Neural cell (in vitro differentiated cells): ENCODE measurements around the gene WDR77. TPM values are rescaled to one million over a fixed set of nuclear protein-coding genes. Genes with fewer than 3 reads are reported as not detected.

ENCODE experiments used
- H2AFZ ChIP-seq: fragments of 200-600, 300-800 bp; sonication (generic), shearing (Covaris generic); 2 replicates; pipeline ENCODE4 v1.6.0; 2014; ENCODE audit warnings: low read depth, mild to moderate bottlenecking, antibody characterized with exemption, low read length, moderate library complexity
- H3F3A ChIP-seq: fragments of 200-600 bp; shearing (Covaris generic); 2 replicates; pipeline ENCODE4 v1.6.1; 2016; ENCODE audit warnings: mild to moderate bottlenecking, moderate library complexity, mixed read lengths, antibody characterized with exemption, low read length; ENCODE audit not compliant: insufficient read depth, poor library complexity, severe bottlenecking
- H3K27ac ChIP-seq: fragments of 200-600, 300-800 bp; sonication (generic), shearing (Covaris generic); 2 replicates; pipeline ENCODE4 v1.5.1; 2014; ENCODE audit warnings: mild to moderate bottlenecking, low read length, moderate library complexity
- H3K27me3 ChIP-seq: fragments of 300-800, 200-600 bp; sonication (generic), shearing (Covaris generic); 2 replicates; pipeline ENCODE4 v1.6.0; 2014; ENCODE audit warnings: mild to moderate bottlenecking, low read depth, low read length, moderate library complexity; ENCODE audit not compliant: insufficient read depth
- H3K36me3 ChIP-seq: fragments of 300-800, 200-600 bp; sonication (generic), shearing (Covaris generic); 2 replicates; pipeline ENCODE4 v1.5.1; 2014; ENCODE audit warnings: mild to moderate bottlenecking, antibody characterized with exemption, low read length, moderate library complexity; ENCODE audit not compliant: insufficient read depth
- H3K4me2 ChIP-seq: fragments of 300-800, 200-600 bp; sonication (generic), shearing (Covaris generic); 2 replicates; pipeline ENCODE4 v1.6.0; 2014; ENCODE audit warnings: mild to moderate bottlenecking, low read length
- H3K4me3 ChIP-seq: fragments of 300-800, 200-600 bp; sonication (generic), shearing (Covaris generic); 2 replicates; pipeline ENCODE4 v1.5.1; 2014; ENCODE audit warnings: mild to moderate bottlenecking, low read length, moderate library complexity
- H3K79me2 ChIP-seq: fragments of 200-600 bp; shearing (Covaris generic); replicated peaks from 2 replicates; pipeline ENCODE4 v1.6.0; 2014; ENCODE audit warnings: mild to moderate bottlenecking, low read length, moderate library complexity; ENCODE audit not compliant: insufficient read depth
- H3K9ac ChIP-seq: fragments of 300-800, 200-600 bp; sonication (generic), shearing (Covaris generic); 2 replicates; pipeline ENCODE4 v1.6.1; 2016; ENCODE audit warnings: mild to moderate bottlenecking, low read length, mixed read lengths
- H3K9me2 ChIP-seq: fragments of 200-600 bp; shearing (Covaris generic); 2 replicates; pipeline ENCODE4 v1.6.1; 2016; ENCODE audit warnings: mild to moderate bottlenecking, low read length, mixed read lengths; ENCODE audit not compliant: insufficient read depth
- H3K9me3 ChIP-seq: fragments of 200-600, 300-800 bp; sonication (generic), shearing (Covaris generic); 2 replicates; pipeline ENCODE4 v1.6.1; 2016; ENCODE audit warnings: mild to moderate bottlenecking, mixed run types, low read length, moderate library complexity, mixed read lengths
- H4K20me1 ChIP-seq: fragments of 200-600 bp; shearing (Covaris generic); 2 replicates; pipeline ENCODE4 v1.6.1; 2016; ENCODE audit warnings: mild to moderate bottlenecking, mixed run types; ENCODE audit not compliant: insufficient read depth
- EP300 ChIP-seq: fragments of 450-650 bp; conservative IDR thresholded peaks from 2 replicates; pipeline ENCODE4 v1.6.1; 2014; ENCODE audit warnings: antibody characterized with exemption, mild to moderate bottlenecking, moderate library complexity; ENCODE audit not compliant: poor library complexity, severe bottlenecking
- EZH2 ChIP-seq: fragments of 200-600, 300-800 bp; shearing (Covaris generic), sonication (generic); IDR thresholded peaks from 2 replicates; pipeline ENCODE4 v1.6.1; 2014; ENCODE audit warnings: antibody characterized with exemption, low read length, borderline replicate concordance, mild to moderate bottlenecking; ENCODE audit not compliant: insufficient read depth, poor library complexity, severe bottlenecking
- MXI1 ChIP-seq: fragments of 450-650 bp; conservative IDR thresholded peaks from 2 replicates; pipeline ENCODE4 v1.6.1; 2014; ENCODE audit warnings: antibody characterized with exemption, mild to moderate bottlenecking; ENCODE audit not compliant: poor library complexity, severe bottlenecking
- POLR2AphosphoS5 ChIP-seq: IDR thresholded peaks from 2 replicates; pipeline ENCODE4 v1.6.1; 2012
- RAD21 ChIP-seq: fragments of 450-650 bp; conservative IDR thresholded peaks from 2 replicates; pipeline ENCODE4 v1.6.1; 2014; ENCODE audit warnings: antibody characterized with exemption, mild to moderate bottlenecking, moderate library complexity
- SMC3 ChIP-seq: fragments of 450-650 bp; conservative IDR thresholded peaks from 2 replicates; pipeline ENCODE4 v1.6.1; 2014; ENCODE audit warnings: antibody characterized with exemption, mild to moderate bottlenecking, moderate library complexity; ENCODE audit not compliant: poor library complexity
- TAF1 ChIP-seq: IDR thresholded peaks from 2 replicates; pipeline ENCODE4 v1.6.1; 2012; ENCODE audit warnings: low read depth
- polyA plus RNA-seq: library from polyadenylated mRNA; depleted of rRNA; stranded (reverse); fragments of >200 nt; gene quantifications from 2 replicates; pipeline ENCODE4 v1.2.3, GENCODE V29; 2014
- TF ChIP-seq, protein P1 (sequence below): IDR thresholded peaks from 2 replicates; pipeline ENCODE4 v1.6.1; 2012; ENCODE audit warnings: borderline replicate concordance
- TF ChIP-seq, protein P2 (sequence below): fragments of 450-650 bp; IDR thresholded peaks from 2 replicates; pipeline ENCODE4 v1.5.1; 2014; ENCODE audit warnings: antibody characterized with exemption, mild to moderate bottlenecking, moderate library complexity; ENCODE audit not compliant: poor library complexity, severe bottlenecking

The WDR77 gene
- polyA plus RNA-seq, 1 donor from 2014 or later, result 63.6 TPM

DNA sequence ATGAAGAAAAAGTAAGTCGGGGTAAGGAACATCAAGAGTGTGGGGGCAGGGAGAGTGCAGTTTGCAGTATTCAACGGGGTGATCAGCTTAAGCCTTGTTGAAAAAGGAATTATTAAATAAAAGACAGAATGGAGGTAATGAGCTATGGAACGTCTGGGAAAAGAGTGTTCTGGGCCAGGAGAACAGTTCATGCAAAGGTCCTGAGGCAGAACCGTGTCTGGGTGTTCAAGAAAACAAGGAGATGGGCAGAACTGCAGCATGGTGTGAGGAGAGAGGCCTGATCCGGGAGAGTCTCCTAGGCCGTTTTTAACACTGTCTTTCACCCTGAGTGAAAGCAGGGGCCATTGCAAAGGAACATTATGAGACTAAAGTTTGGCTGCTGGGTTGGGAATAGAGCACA lies 41.8 kb downstream of the WDR77 start:
- H3F3A ChIP-seq, result no peaks in the 10 kb centered on the region
- no peaks in the 10 kb centered on the region for H3K79me2 ChIP-seq
- no peaks in the 10 kb centered on the region for H4K20me1 ChIP-seq
- H3K4me3 ChIP-seq, result no peak overlapping the region
- H3K9ac ChIP-seq, result no peak overlapping the region
- no peaks in the 10 kb centered on the region for H3K27me3 ChIP-seq
- H3K36me3 ChIP-seq, result no peaks in the 10 kb centered on the region
- TF ChIP-seq, protein P1, sequence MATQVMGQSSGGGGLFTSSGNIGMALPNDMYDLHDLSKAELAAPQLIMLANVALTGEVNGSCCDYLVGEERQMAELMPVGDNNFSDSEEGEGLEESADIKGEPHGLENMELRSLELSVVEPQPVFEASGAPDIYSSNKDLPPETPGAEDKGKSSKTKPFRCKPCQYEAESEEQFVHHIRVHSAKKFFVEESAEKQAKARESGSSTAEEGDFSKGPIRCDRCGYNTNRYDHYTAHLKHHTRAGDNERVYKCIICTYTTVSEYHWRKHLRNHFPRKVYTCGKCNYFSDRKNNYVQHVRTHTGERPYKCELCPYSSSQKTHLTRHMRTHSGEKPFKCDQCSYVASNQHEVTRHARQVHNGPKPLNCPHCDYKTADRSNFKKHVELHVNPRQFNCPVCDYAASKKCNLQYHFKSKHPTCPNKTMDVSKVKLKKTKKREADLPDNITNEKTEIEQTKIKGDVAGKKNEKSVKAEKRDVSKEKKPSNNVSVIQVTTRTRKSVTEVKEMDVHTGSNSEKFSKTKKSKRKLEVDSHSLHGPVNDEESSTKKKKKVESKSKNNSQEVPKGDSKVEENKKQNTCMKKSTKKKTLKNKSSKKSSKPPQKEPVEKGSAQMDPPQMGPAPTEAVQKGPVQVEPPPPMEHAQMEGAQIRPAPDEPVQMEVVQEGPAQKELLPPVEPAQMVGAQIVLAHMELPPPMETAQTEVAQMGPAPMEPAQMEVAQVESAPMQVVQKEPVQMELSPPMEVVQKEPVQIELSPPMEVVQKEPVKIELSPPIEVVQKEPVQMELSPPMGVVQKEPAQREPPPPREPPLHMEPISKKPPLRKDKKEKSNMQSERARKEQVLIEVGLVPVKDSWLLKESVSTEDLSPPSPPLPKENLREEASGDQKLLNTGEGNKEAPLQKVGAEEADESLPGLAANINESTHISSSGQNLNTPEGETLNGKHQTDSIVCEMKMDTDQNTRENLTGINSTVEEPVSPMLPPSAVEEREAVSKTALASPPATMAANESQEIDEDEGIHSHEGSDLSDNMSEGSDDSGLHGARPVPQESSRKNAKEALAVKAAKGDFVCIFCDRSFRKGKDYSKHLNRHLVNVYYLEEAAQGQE, result no peak
- TF ChIP-seq MXI1 (no peak), EZH2 (no peak), SMC3 (no peak), RAD21 (no peak), TAF1 (no peak), EP300 (no peak), POLR2AphosphoS5 (no peak)
- TF ChIP-seq, protein P2, sequence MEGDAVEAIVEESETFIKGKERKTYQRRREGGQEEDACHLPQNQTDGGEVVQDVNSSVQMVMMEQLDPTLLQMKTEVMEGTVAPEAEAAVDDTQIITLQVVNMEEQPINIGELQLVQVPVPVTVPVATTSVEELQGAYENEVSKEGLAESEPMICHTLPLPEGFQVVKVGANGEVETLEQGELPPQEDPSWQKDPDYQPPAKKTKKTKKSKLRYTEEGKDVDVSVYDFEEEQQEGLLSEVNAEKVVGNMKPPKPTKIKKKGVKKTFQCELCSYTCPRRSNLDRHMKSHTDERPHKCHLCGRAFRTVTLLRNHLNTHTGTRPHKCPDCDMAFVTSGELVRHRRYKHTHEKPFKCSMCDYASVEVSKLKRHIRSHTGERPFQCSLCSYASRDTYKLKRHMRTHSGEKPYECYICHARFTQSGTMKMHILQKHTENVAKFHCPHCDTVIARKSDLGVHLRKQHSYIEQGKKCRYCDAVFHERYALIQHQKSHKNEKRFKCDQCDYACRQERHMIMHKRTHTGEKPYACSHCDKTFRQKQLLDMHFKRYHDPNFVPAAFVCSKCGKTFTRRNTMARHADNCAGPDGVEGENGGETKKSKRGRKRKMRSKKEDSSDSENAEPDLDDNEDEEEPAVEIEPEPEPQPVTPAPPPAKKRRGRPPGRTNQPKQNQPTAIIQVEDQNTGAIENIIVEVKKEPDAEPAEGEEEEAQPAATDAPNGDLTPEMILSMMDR, result no peak
- no peaks in the 10 kb centered on the region for H3K9me2 ChIP-seq
- no peak overlapping the region for H2AFZ ChIP-seq
- H3K4me2 ChIP-seq, result no peak overlapping the region
- H3K27ac ChIP-seq, result no peak overlapping the region
- no peaks in the 10 kb centered on the region for H3K9me3 ChIP-seq

DNA sequence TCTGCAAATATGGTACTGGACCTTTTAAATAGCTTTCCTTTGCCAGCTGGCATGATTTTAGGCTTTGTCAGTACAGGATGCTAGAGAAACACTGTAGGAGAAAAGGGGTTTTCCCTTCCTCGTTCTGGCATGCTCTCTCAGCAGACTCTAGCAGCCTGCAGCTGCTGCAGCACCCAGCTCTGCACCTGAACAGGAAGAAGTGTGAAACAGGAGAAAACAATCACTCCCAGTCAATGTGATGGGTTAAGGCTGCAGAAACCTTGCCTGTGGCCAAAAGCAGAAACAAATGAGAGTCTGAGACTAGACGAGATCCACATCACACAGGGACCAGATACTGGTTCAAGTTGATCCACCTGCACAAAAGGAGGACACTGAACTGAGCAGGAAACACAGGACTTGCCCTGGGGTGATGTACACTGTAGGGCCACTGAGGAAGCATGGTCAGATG lies 42.7 kb downstream of the WDR77 start:
- Histone ChIP-seq H3K4me3 (no peak overlapping the region), H4K20me1 (no peaks in the 10 kb centered on the region), H3K9me3 (no peaks in the 10 kb centered on the region), H3K27me3 (no peaks in the 10 kb centered on the region), H3F3A (no peaks in the 10 kb centered on the region), H3K9ac (no peak overlapping the region), H3K36me3 (no peaks in the 10 kb centered on the region), H3K79me2 (no peaks in the 10 kb centered on the region), H3K4me2 (no peak overlapping the region), H3K27ac (no peak overlapping the region), H3K9me2 (no peaks in the 10 kb centered on the region), H2AFZ (no peak overlapping the region)
- no peak for TF ChIP-seq MXI1
- TF ChIP-seq, protein P2, result no peak
- no peak for TF ChIP-seq SMC3
- no peak for TF ChIP-seq POLR2AphosphoS5
- no peak for TF ChIP-seq EZH2
- TF ChIP-seq EP300, result no peak
- no peak for TF ChIP-seq TAF1
- TF ChIP-seq, protein P1, result no peak
- TF ChIP-seq RAD21, result no peak
